ENCODE data around the gene TRABD.

The TRABD gene

GRCh38 chr22:50219800-50220602 is 34.3 kb downstream of the TRABD start:
- no peaks in the 10 kb centered on the region for H3K4me1 ChIP-seq (ENCODE audit: insufficient read depth, low read length)
- no peak overlapping the region for H3K4me3 ChIP-seq (ENCODE audit: low read length)
- no peak overlapping the region for H3K9ac ChIP-seq (ENCODE audit: low read depth, low read length)
- H3K27me3 ChIP-seq (ENCODE audit: insufficient read depth, low read length) = no peaks in the 10 kb centered on the region
- H3K36me3 ChIP-seq (ENCODE audit: insufficient read depth, low read length) = peaks cover 86% of the 10 kb centered on the region
- 96% methylated on average over 25 of the region's 25 CpGs for WGBS
- H3K27ac ChIP-seq (ENCODE audit: low read depth, low read length) = no peak overlapping the region
- no peaks in the 10 kb centered on the region for H3K9me3 ChIP-seq (ENCODE audit: insufficient read depth, low read depth, low read length)

DNA sequence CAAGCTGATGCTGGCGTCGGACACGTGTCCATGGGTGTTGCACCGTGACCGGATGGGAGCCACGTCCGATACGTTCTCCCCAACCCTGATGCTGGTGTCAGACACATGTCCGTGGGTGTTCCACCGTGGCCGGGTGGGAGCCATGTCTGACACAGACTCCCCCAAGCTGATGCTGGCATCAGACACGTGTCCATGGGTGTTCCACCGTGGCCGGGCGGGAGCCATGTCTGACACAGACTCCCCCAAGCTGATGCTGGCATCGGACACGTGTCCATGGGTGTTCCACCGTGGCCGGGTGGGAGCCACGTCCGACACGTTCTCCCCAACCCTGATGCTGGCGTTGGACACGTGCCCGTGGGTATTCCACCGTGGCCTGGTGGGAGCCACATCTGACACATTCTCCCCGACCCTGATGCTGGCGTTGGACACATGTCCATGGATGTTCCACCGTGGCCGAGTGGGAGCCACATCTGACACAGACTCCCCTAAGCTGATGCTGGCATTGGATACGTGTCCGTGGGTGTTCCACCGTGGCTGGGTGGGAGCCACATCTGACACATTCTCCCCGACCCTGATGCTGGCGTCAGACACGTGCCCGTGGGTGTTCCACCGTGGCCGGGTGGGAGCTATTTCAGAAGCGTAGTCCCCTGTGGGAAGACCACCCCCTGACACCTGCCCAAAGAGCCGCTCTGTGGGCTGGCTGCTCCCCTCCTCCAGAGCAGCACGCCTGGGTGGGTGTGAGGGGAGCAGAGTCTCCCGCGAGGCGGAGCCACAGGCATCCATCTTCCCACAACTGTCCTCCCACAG is 35.1 kb downstream of the TRABD start:
- H3K27ac ChIP-seq (ENCODE audit: low read depth, low read length) = no peak overlapping the region
- H3K27me3 ChIP-seq (ENCODE audit: insufficient read depth, low read length) = no peaks in the 10 kb centered on the region
- H3K4me1 ChIP-seq (ENCODE audit: insufficient read depth, low read length) = no peaks in the 10 kb centered on the region
- 97% methylated on average over 44 of the region's 45 CpGs for WGBS
- peaks cover 80% of the 10 kb centered on the region for H3K36me3 ChIP-seq (ENCODE audit: insufficient read depth, low read length)
- H3K9me3 ChIP-seq (ENCODE audit: insufficient read depth, low read depth, low read length) = no peaks in the 10 kb centered on the region
- no peak overlapping the region for H3K9ac ChIP-seq (ENCODE audit: low read depth, low read length)
- H3K4me3 ChIP-seq (ENCODE audit: low read length) = no peak overlapping the region

DNA sequence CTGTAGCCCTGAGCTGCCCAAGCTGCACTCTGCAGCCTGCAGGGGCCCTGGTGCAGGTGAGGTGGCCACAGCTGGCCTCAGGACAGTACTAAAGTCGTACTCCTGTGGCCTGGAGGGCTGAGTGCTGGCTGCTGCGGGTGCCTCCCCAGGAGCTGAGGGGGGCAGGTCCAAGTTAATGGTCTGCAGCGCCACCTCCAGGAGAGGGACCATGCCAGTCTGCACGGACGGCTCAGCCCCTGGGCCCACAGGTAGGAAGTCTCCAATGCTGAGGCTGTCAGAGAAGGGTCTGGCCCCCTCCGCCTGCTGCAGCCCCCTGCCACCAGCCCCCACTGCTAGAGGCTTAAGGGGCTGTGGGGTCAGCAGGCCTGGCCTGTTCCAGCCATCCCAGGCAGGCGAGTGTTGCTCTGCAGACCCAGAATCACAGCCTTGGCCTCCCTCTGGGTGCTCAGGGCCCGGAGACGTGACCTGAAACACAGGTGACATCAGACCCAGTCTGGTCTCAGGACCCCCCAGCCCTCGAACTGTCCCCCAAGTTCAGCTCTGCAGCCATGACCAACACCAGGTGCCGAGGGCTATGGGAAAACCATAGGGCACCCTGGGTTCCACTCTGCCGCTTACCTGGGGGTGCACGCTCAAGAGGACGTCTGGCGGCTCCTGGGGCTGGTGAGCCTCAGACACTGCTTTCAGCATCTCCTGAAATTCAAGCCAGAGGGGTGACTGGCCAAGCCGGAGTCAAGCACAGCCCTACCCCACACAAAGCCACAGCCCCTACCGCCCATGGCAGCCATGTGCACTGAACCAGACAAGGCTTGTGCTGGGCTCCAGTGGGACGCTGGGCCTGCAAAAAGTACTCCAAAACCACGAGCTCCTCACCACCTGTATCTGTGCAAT is 35.9 kb downstream of the TRABD start:
- H3K27ac ChIP-seq (ENCODE audit: low read depth, low read length) = no peak overlapping the region
- WGBS = 94% methylated on average over 19 of the region's 19 CpGs
- H3K36me3 ChIP-seq (ENCODE audit: insufficient read depth, low read length) = peaks cover 71% of the 10 kb centered on the region

DNA sequence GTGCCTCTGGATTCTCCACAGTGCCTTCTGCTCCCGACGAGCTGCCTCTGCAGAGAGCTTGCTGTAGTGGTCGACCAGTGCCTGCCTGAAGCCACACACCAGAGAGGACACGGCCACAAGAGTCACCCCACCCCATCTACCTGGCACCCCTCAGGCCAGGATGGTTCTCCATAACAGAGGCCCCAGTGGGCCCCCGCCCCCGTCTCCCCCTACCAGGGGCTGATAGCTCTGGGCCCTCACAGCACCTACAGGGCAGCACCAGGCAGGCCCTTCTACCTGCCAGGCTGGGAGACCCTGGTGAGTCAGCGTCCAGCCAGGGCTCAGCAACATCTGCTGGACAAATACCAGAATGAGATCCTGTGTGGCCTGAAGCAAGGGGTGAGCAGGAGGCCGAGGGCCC is 36.8 kb downstream of the TRABD start:
- H3K9me3 ChIP-seq (ENCODE audit: insufficient read depth, low read depth, low read length) = no peaks in the 10 kb centered on the region
- peaks cover 63% of the 10 kb centered on the region for H3K36me3 ChIP-seq (ENCODE audit: insufficient read depth, low read length)
- H3K27ac ChIP-seq (ENCODE audit: low read depth, low read length) = no peak overlapping the region
- no peak overlapping the region for H3K4me3 ChIP-seq (ENCODE audit: low read length)
- WGBS = 92% methylated on average over 8 of the region's 8 CpGs
- no peak overlapping the region for H3K9ac ChIP-seq (ENCODE audit: low read depth, low read length)
- H3K4me1 ChIP-seq (ENCODE audit: insufficient read depth, low read length) = no peaks in the 10 kb centered on the region
- H3K27me3 ChIP-seq (ENCODE audit: insufficient read depth, low read length) = no peaks in the 10 kb centered on the region

More for the DNA sequence above, 35.9 kb downstream of the TRABD start:
- Histone ChIP-seq H3K9me3 (ENCODE audit: insufficient read depth, low read depth, low read length) (no peaks in the 10 kb centered on the region), H3K4me1 (ENCODE audit: insufficient read depth, low read length) (no peaks in the 10 kb centered on the region), H3K4me3 (ENCODE audit: low read length) (no peak overlapping the region), H3K9ac (ENCODE audit: low read depth, low read length) (no peak overlapping the region), H3K27me3 (ENCODE audit: insufficient read depth, low read length) (no peaks in the 10 kb centered on the region)

DNA sequence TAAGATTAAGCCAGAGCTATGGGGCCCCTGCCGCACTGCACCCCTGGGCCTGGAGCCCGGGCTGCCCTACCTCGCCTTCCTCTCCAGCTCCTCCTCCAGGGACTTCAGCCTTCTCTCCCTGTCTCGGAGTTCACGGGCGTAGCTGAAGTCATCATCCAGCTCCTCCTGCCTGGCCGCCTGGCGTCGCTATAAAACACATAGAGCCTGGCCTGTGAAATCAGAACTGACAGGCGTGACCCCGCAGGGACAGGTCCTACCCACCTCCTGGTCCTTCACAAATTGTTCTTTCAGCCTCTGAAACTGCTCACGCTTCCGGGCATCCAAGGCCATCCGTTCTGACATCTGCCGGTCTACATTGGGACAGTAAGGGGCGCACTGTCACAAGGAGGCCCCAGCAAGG is 38.4 kb downstream of the TRABD start:
- no peaks in the 10 kb centered on the region for H3K27me3 ChIP-seq (ENCODE audit: insufficient read depth, low read length)
- WGBS = 96% methylated on average over 16 of the region's 16 CpGs
- no peak overlapping the region for H3K4me3 ChIP-seq (ENCODE audit: low read length)
- H3K9ac ChIP-seq (ENCODE audit: low read depth, low read length) = no peak overlapping the region
- no peak overlapping the region for H3K27ac ChIP-seq (ENCODE audit: low read depth, low read length)
- no peaks in the 10 kb centered on the region for H3K9me3 ChIP-seq (ENCODE audit: insufficient read depth, low read depth, low read length)
- peaks cover 48% of the 10 kb centered on the region for H3K36me3 ChIP-seq (ENCODE audit: insufficient read depth, low read length)
- H3K4me1 ChIP-seq (ENCODE audit: insufficient read depth, low read length) = no peaks in the 10 kb centered on the region

DNA sequence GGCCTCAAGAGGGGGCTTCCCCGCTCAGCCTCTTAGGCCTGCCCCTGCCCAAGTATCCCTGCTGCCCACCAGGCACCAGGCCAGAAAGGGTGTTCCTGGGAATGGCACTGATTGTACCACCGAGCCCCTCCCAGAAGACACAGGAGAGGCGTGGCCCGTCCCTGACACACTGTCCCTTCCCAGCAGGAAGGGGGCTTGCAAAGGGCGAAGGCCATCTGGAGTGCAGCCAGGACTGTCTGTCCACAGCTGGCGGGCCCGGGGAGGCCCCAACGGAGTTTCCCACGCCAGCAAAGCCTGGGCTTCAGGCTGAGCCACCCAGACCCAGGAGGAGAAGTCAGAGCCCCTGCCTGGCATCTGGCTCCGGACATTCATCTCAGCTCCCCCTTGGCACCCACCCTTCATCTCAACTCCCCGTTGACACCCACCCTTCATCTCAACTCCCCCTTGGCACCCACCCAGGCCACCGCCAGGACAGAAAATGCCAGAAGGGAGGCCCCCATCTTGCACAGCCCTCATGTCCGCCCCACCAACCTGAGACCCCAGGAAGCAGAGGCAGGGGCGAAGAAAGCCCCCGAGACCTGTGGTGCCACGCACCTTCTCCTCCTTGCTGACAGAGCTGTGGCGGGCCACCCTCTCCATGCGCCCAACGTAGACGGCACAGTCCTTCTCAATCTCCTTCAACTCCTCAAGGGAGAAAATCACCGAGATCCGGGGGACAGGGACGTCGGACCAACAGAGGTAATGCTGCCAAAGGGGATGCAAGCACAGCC is 39.7 kb downstream of the TRABD start:
- Histone ChIP-seq H3K4me3 (ENCODE audit: low read length) (no peak overlapping the region), H3K27ac (ENCODE audit: low read depth, low read length) (no peak overlapping the region), H3K4me1 (ENCODE audit: insufficient read depth, low read length) (no peaks in the 10 kb centered on the region), H3K27me3 (ENCODE audit: insufficient read depth, low read length) (no peaks in the 10 kb centered on the region), H3K36me3 (ENCODE audit: insufficient read depth, low read length) (peaks cover 39% of the 10 kb centered on the region), H3K9me3 (ENCODE audit: insufficient read depth, low read depth, low read length) (no peaks in the 10 kb centered on the region), H3K9ac (ENCODE audit: low read depth, low read length) (no peak overlapping the region)
- 97% methylated on average over 24 of the region's 24 CpGs for WGBS

DNA sequence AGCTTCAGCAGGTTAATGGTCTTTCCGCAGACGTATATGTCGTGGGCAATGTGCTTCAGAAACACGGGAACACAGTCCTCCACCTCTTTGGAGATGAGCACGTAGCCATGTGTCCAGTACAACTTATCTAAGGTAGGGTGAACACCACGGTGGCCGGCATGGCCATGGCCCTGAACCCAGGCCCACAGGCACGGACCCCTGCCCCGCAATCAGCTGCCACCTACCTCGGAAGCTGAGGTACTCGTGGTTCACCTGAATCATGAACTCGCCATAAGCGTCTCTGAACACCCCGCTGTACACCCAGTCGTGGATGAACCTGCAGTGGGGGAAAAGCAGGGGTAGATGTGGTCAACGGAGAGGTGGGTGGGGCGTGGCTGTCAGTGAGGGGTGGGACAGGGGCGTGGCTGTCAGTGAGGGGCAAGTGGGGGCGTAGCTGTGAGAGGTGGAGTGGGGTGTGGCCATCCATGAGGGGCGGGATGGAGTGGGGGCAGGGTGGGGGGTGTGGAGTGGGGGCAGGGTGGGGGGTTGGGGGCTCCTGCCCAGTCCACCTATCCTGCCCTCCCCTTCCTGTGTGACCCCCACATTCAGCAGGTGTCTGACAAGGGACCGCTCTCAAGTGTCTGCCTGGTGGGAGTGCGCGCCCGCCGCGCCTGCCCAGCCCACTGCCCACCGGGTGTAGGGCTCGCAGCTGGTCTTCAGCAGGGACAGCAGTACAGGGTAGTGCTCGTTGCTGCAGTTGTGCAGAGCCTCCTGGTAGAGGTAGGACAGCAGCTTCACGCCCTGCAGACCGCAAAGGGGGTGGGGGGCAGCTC is 40.6 kb downstream of the TRABD start:
- H3K27me3 ChIP-seq (ENCODE audit: insufficient read depth, low read length) = no peaks in the 10 kb centered on the region
- no peak overlapping the region for H3K4me3 ChIP-seq (ENCODE audit: low read length)
- peaks cover 30% of the 10 kb centered on the region for H3K36me3 ChIP-seq (ENCODE audit: insufficient read depth, low read length)
- H3K9me3 ChIP-seq (ENCODE audit: insufficient read depth, low read depth, low read length) = no peaks in the 10 kb centered on the region
- 95% methylated on average over 30 of the region's 31 CpGs for WGBS
- H3K4me1 ChIP-seq (ENCODE audit: insufficient read depth, low read length) = no peaks in the 10 kb centered on the region
- no peak overlapping the region for H3K9ac ChIP-seq (ENCODE audit: low read depth, low read length)
- H3K27ac ChIP-seq (ENCODE audit: low read depth, low read length) = no peak overlapping the region

DNA sequence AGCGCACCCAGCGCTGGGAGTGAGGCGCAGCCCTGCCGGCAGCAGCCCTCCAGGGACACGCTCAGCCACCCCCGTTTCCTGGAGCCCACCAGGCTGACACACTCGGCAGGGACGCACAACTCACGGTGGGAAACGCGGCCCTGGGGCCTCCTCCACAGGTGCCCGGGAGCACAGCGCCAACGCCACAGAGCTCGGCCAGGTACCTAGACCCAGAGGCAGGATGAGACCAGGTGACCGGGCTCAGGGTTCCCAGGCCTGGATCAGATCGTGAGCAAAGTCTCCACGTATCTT is 41.1 kb downstream of the TRABD start:
- no peaks in the 10 kb centered on the region for H3K4me1 ChIP-seq (ENCODE audit: insufficient read depth, low read length)
- H3K9ac ChIP-seq (ENCODE audit: low read depth, low read length) = no peak overlapping the region
- no peak overlapping the region for H3K4me3 ChIP-seq (ENCODE audit: low read length)
- no peaks in the 10 kb centered on the region for H3K27me3 ChIP-seq (ENCODE audit: insufficient read depth, low read length)
- H3K36me3 ChIP-seq (ENCODE audit: insufficient read depth, low read length) = peaks cover 24% of the 10 kb centered on the region
- H3K9me3 ChIP-seq (ENCODE audit: insufficient read depth, low read depth, low read length) = no peaks in the 10 kb centered on the region
- 96% methylated on average over 18 of the region's 18 CpGs for WGBS
- H3K27ac ChIP-seq (ENCODE audit: low read depth, low read length) = no peak overlapping the region

DNA sequence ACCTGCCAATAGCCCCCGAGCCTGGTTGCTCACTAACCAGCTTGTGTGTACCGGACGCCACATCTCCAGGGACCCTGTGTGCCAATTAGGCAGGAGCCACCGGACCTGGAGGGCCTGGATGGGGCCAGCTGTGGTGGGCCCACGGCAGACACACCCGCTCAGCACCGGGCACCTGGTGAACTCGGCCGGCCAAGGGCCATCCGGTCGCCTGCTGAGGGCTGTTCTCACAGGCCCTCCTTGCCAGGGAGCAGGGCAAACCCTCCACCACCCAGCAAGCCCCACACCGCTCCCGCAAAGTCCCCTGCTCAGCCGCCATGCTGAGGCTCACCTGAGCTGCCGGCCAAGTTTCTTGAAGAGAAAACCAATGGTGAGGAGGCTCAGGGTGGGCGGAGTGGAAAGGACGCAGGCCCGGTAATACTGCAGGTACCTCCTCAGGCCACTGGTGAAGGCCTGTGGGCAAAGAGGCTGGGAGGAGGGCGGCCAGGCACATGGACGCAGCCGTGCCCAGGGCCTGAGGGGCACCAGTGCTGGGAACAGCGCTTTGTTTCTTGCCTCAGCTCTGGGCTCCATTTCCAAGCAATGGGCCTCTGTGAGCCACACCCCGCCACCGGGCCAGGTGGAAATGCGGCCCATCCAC is 42.0 kb downstream of the TRABD start:
- Histone ChIP-seq H3K4me3 (ENCODE audit: low read length) (no peak overlapping the region), H3K9me3 (ENCODE audit: insufficient read depth, low read depth, low read length) (no peaks in the 10 kb centered on the region), H3K9ac (ENCODE audit: low read depth, low read length) (no peak overlapping the region), H3K27me3 (ENCODE audit: insufficient read depth, low read length) (no peaks in the 10 kb centered on the region), H3K36me3 (ENCODE audit: insufficient read depth, low read length) (peaks cover 16% of the 10 kb centered on the region), H3K4me1 (ENCODE audit: insufficient read depth, low read length) (no peaks in the 10 kb centered on the region), H3K27ac (ENCODE audit: low read depth, low read length) (no peak overlapping the region)
- WGBS = 92% methylated on average over 25 of the region's 25 CpGs

GRCh38 chr22:50228366-50228765 is 42.7 kb downstream of the TRABD start:
- H3K36me3 ChIP-seq (ENCODE audit: insufficient read depth, low read length) = peaks cover 13% of the 10 kb centered on the region

More at GRCh38 chr22:50228366-50228765, 42.7 kb downstream of the TRABD start:
- Histone ChIP-seq H3K9ac (ENCODE audit: low read depth, low read length) (no peak overlapping the region), H3K4me1 (ENCODE audit: insufficient read depth, low read length) (no peaks in the 10 kb centered on the region), H3K9me3 (ENCODE audit: insufficient read depth, low read depth, low read length) (no peaks in the 10 kb centered on the region), H3K27ac (ENCODE audit: low read depth, low read length) (no peak overlapping the region), H3K27me3 (ENCODE audit: insufficient read depth, low read length) (no peaks in the 10 kb centered on the region), H3K4me3 (ENCODE audit: low read length) (no peak overlapping the region)
- WGBS = 96% methylated on average over 9 of the region's 9 CpGs

All from HUES64 (cell line).